ENCODE measurements around the gene DSC1. TPM values are rescaled to one million over a fixed set of nuclear protein-coding genes. Genes with fewer than 3 reads are reported as not detected.
A peak's percentile ranks its signal among the peaks of the same experiment; 100 is the strongest.

The DSC1 gene
- total and polyA plus RNA-seq, 2 experiments from 2014 or later, result not detected

DNA sequence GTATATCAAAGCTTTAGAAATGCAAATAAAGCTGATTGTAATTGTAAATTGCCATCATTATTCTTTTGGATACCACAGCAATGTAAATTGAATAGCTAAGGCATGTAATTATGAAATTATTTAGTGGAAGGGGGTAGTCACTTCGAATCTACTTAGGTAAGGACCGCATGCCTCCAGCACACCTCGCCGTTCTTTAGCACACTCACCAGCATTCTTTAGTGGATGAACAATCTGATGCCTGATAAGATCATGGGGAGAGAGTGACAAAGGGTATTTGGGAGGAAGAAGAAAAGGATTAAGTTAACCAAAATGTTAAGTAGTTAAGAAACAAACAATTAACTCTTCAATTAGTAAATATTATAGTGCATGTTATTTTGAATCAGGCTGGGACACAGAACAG is 46.4 kb upstream of the DSC1 start (continued):
- TF ChIP-seq, protein P1, sequence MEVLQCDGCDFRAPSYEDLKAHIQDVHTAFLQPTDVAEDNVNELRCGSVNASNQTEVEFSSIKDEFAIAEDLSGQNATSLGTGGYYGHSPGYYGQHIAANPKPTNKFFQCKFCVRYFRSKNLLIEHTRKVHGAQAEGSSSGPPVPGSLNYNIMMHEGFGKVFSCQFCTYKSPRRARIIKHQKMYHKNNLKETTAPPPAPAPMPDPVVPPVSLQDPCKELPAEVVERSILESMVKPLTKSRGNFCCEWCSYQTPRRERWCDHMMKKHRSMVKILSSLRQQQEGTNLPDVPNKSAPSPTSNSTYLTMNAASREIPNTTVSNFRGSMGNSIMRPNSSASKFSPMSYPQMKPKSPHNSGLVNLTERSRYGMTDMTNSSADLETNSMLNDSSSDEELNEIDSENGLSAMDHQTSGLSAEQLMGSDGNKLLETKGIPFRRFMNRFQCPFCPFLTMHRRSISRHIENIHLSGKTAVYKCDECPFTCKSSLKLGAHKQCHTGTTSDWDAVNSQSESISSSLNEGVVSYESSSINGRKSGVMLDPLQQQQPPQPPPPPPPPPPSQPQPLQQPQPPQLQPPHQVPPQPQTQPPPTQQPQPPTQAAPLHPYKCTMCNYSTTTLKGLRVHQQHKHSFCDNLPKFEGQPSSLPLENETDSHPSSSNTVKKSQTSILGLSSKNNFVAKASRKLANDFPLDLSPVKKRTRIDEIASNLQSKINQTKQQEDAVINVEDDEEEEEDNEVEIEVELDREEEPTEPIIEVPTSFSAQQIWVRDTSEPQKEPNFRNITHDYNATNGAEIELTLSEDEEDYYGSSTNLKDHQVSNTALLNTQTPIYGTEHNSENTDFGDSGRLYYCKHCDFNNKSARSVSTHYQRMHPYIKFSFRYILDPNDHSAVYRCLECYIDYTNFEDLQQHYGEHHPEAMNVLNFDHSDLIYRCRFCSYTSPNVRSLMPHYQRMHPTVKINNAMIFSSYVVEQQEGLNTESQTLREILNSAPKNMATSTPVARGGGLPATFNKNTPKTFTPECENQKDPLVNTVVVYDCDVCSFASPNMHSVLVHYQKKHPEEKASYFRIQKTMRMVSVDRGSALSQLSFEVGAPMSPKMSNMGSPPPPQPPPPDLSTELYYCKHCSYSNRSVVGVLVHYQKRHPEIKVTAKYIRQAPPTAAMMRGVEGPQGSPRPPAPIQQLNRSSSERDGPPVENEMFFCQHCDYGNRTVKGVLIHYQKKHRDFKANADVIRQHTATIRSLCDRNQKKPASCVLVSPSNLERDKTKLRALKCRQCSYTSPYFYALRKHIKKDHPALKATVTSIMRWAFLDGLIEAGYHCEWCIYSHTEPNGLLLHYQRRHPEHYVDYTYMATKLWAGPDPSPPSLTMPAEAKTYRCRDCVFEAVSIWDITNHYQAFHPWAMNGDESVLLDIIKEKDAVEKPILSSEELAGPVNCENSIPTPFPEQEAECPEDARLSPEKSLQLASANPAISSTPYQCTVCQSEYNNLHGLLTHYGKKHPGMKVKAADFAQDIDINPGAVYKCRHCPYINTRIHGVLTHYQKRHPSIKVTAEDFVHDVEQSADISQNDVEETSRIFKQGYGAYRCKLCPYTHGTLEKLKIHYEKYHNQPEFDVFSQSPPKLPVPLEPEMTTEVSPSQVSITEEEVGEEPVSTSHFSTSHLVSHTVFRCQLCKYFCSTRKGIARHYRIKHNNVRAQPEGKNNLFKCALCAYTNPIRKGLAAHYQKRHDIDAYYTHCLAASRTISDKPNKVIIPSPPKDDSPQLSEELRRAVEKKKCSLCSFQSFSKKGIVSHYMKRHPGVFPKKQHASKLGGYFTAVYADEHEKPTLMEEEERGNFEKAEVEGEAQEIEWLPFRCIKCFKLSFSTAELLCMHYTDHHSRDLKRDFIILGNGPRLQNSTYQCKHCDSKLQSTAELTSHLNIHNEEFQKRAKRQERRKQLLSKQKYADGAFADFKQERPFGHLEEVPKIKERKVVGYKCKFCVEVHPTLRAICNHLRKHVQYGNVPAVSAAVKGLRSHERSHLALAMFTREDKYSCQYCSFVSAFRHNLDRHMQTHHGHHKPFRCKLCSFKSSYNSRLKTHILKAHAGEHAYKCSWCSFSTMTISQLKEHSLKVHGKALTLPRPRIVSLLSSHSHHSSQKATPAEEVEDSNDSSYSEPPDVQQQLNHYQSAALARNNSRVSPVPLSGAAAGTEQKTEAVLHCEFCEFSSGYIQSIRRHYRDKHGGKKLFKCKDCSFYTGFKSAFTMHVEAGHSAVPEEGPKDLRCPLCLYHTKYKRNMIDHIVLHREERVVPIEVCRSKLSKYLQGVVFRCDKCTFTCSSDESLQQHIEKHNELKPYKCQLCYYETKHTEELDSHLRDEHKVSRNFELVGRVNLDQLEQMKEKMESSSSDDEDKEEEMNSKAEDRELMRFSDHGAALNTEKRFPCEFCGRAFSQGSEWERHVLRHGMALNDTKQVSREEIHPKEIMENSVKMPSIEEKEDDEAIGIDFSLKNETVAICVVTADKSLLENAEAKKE (CRISPR knock-in tag; IDR thresholded peaks at IDR 0.05), result no peak
- no peak for TF ChIP-seq EZH2phosphoT487 (IDR thresholded peaks at IDR 0.05; ENCODE audit: unreplicated experiment)

DNA sequence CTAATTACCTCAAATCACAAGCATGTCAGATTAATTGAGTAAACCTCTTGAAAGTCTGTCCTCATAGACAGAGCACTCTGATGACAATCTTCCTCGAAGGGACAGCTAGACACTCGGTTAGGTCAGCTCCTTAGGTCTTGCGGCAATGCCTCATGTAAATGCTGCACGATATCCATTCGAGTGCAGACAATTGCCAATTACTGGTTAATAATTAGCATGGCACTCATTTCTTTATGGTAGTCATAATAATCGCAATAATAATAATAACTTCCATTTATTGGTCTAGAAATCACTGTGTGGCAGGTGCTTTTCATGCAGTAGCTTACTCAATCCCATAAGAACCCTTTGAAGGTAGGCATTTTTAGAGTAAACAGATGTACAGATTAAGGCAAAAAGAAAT is 44.7 kb upstream of the DSC1 start:
- peak overlapping the region; percentile 90 for H2AFZ ChIP-seq
- no peaks in the 10 kb centered on the region for H3K27me3 ChIP-seq (ENCODE audit: insufficient read depth)
- no peaks in the 10 kb centered on the region for H3K79me2 ChIP-seq (replicated peaks; ENCODE audit: insufficient read depth)
- H3K4me2 ChIP-seq, result 0 out of 2 replicates have a peak overlapping the region, but pooled peaks have one; percentile 36
- no peak overlapping the region for H3K4me3 Mint-ChIP-seq
- TF ChIP-seq JUNB (IDR thresholded peaks at IDR 0.05; ENCODE audit: unreplicated experiment) (no peak), EZH2 (IDR thresholded peaks at IDR 0.05; ENCODE audit: low read depth, unreplicated experiment) (no peak), STAT1 (IDR thresholded peaks at IDR 0.05; ENCODE audit: unreplicated experiment) (no peak), POLR2AphosphoS5 (IDR thresholded peaks at IDR 0.05; ENCODE audit: low read depth) (no peak), EZH2phosphoT487 (IDR thresholded peaks at IDR 0.05; ENCODE audit: unreplicated experiment) (no peak)
- TF ChIP-seq, protein P2, sequence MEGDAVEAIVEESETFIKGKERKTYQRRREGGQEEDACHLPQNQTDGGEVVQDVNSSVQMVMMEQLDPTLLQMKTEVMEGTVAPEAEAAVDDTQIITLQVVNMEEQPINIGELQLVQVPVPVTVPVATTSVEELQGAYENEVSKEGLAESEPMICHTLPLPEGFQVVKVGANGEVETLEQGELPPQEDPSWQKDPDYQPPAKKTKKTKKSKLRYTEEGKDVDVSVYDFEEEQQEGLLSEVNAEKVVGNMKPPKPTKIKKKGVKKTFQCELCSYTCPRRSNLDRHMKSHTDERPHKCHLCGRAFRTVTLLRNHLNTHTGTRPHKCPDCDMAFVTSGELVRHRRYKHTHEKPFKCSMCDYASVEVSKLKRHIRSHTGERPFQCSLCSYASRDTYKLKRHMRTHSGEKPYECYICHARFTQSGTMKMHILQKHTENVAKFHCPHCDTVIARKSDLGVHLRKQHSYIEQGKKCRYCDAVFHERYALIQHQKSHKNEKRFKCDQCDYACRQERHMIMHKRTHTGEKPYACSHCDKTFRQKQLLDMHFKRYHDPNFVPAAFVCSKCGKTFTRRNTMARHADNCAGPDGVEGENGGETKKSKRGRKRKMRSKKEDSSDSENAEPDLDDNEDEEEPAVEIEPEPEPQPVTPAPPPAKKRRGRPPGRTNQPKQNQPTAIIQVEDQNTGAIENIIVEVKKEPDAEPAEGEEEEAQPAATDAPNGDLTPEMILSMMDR (conservative IDR thresholded peaks at IDR 0.05; ENCODE audit: low read depth in 2 of 2), result no peak
- peaks cover 30% of the 10 kb centered on the region for H3K4me1 ChIP-seq (ENCODE audit: insufficient read depth)
- H3K9me2 ChIP-seq (ENCODE audit: insufficient read depth), result no peaks in the 10 kb centered on the region
- no peaks in the 10 kb centered on the region for H3F3A ChIP-seq (replicated peaks; ENCODE audit: low read depth)
- 0 out of 2 replicates have a peak overlapping the region, but pooled peaks have one; percentile 4 for H3K27ac Mint-ChIP-seq
- H3K4me1 Mint-ChIP-seq, result peaks cover 26% of the 10 kb centered on the region
- no peak for ATAC-seq
- 0 out of 2 replicates have a peak overlapping the region, but pooled peaks have one; percentile 29 for H3K27ac ChIP-seq (ENCODE audit: low read depth)
- no peaks in the 10 kb centered on the region for H3K36me3 Mint-ChIP-seq (ENCODE audit: low read depth)
- H3K9me3 Mint-ChIP-seq, result no peaks in the 10 kb centered on the region
- H3K36me3 ChIP-seq (ENCODE audit: insufficient read depth), result no peaks in the 10 kb centered on the region
- no peaks in the 10 kb centered on the region for H3K27me3 Mint-ChIP-seq (ENCODE audit: insufficient read depth, low read depth, poor library complexity)
- H3K4me3 ChIP-seq, result no peak overlapping the region
- no peak for DNase-seq (ENCODE audit: low spot score)
- H4K20me1 ChIP-seq (replicated peaks; ENCODE audit: insufficient read depth), result no peaks in the 10 kb centered on the region
